Mammary microvascular endothelial cell (primary cell): ENCODE results near the gene S1PR1. TPM values are rescaled to one million over a fixed set of nuclear protein-coding genes. Genes with fewer than 3 reads are reported as not detected.

Experiments
- total RNA-seq: library from RNA; depleted of rRNA; stranded (reverse); fragments of >200 nt; gene quantifications from 2 replicates; pipeline ENCODE4 v1.2.3, GENCODE V29; 2015

The S1PR1 gene
- 210 and 241 TPM in 2 replicates for total RNA-seq

GRCh38 chr1:101236516-101237228 lies at the start of gene S1PR1:
TSS of gene S1PR1 (plus strand) at chr1:101237019. CDS start at chr1:101238985, 1,966 bp downstream.

Other genes with a start within 250 kb of the S1PR1 start
- gene DPH5, start 211.2 kb upstream of the S1PR1 start, total RNA-seq, result 27.9 and 36.2 TPM in 2 replicates